GM12872 (cell line): ENCODE data around the gene JOSD1.

Experiments
- TF ChIP-seq, protein P1 (sequence below): IDR thresholded peaks from 3 replicates; pipeline ENCODE4 v1.5.1; 2011; ENCODE audit warnings: low read depth, mild to moderate bottlenecking, low read length, moderate library complexity; ENCODE audit not compliant: insufficient read depth

Gene JOSD1

DNA sequence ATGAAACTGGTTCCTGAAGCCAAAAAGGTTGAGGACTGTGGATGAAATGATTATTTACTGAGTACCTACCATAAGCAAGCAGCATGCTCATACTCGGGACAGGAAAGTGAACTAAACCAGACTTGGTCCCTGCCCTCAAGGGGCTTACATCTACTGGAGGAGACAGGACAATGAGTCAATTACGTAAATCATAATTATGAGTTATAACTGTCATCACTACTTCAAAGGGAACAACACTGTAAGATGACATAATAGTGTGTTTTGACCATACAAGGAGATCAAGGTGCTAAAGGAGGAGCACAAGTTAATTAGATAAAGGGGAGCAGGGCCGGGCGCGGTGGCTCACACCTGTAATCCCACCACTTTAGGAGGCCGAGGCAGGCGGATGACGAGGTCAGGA lies 47.0 kb downstream of the JOSD1 start:
- TF ChIP-seq, protein P1, sequence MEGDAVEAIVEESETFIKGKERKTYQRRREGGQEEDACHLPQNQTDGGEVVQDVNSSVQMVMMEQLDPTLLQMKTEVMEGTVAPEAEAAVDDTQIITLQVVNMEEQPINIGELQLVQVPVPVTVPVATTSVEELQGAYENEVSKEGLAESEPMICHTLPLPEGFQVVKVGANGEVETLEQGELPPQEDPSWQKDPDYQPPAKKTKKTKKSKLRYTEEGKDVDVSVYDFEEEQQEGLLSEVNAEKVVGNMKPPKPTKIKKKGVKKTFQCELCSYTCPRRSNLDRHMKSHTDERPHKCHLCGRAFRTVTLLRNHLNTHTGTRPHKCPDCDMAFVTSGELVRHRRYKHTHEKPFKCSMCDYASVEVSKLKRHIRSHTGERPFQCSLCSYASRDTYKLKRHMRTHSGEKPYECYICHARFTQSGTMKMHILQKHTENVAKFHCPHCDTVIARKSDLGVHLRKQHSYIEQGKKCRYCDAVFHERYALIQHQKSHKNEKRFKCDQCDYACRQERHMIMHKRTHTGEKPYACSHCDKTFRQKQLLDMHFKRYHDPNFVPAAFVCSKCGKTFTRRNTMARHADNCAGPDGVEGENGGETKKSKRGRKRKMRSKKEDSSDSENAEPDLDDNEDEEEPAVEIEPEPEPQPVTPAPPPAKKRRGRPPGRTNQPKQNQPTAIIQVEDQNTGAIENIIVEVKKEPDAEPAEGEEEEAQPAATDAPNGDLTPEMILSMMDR: no peak

DNA sequence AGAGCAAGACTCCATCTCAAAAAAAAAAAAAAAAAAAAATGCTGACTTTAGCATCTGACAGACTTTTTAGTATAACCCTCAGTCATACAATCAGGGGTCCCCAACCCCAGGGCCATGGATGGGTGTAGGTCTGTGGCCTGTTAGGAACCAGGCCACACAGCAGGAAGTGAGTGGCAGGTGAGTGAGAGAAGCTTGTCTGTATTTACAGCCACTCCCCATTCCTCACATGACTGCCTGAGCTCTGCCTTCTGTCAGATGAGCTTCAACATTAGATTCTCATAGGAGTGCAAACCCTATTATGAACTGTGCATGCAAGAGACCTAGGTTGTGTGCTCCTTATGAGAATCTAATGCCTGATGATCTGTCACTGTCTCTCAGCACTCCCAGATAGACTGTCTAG lies 47.9 kb downstream of the JOSD1 start:
- TF ChIP-seq, protein P1: no peak

DNA sequence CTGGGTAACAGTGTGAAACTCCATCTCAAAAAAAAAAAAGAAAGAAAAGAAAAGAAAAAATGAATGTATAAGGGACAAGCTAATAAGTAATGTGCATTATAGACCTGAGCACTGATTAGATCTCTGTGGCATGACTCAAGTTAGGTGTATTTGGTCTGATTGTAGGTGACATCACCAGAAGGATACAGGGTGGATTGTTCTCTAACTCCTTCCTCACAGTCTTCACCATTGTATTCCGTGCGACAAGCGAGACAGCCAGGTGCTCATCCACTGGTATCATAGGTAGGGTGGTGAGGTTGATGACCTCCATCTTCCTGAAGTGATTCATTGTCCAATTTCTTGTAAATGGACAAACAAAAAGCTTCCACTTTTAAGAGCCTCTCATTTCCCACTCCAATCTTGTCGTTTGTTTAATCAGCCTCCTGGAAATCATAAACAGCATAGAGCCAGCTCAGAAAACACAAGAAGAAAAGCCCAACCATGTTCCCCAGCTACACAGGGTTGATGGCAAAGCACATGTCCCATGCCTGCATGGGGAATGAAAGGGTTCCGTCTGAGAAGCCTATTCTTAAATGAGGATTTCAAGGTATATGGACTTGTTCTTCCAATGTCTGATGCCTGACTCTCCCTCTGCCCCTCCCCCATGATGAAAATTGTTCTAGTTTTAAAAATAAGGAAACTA lies 50.8 kb downstream of the JOSD1 start:
- TF ChIP-seq, protein P1: no peak

DNA sequence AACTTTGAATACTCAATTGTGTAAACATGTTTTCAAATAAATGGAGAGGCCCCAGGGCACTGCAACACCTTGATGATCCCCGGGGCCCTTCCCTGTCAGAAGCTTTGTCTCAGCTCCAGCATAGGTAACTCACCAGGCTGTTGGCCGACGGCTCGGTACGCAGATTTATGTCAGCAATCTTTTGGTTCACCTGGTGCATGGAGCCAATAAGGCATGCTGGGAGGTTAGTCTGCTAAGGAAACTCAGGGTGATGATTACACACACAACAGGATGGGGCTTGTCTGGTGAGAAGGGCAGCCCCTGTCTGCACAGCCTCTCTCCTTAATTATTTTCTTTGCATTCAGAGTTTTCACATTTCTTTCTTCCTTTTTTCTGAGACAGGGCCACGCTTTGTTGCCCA lies 55.3 kb downstream of the JOSD1 start:
- TF ChIP-seq, protein P1: no peak

DNA sequence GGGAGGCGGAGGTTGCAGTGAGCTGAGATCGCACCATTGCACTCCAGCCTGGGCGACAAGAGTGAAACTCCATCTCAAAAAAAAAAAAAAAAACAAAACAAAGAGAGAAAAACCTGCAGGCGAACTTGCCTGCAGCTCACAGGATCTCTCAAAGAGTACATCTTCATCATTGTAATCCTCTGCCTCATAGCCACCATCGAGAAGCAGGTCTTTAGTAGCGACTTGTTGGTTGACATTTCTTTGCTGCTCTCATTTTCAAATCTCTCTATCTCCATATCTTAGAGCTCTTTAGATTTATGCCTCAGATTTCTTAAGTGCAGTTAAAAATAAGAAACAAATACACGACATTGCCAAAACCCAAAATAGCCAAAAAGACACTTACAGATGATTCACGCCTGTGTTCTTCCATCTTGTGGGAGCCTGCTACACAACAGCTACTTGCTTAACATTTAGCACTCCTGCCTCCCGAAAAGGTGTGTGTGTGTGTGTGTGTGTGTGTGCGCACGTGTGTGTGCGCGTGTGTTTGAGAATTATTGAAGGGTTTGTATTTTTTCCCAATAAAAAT lies 59.2 kb downstream of the JOSD1 start:
- TF ChIP-seq, protein P1: no peak

DNA sequence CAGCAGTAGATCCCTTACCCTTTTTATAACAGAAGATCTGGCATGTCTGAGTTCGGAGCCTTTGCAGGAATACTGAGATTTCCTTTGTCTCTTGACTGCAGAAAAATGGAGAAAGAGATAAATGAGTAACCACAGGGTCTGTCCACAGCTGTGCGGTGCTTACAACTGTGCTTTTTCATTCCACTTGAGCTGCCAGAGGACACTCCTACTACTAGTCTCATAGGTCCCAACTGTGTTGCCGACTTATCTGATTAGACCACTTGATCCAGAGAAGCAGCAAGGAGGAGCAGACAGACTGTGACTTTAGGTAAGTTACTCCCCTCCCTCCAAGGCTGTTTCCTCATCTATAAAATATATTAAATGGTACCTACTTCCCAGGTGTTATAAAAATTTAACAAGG lies 62.0 kb downstream of the JOSD1 start:
- TF ChIP-seq, protein P1: no peak

DNA sequence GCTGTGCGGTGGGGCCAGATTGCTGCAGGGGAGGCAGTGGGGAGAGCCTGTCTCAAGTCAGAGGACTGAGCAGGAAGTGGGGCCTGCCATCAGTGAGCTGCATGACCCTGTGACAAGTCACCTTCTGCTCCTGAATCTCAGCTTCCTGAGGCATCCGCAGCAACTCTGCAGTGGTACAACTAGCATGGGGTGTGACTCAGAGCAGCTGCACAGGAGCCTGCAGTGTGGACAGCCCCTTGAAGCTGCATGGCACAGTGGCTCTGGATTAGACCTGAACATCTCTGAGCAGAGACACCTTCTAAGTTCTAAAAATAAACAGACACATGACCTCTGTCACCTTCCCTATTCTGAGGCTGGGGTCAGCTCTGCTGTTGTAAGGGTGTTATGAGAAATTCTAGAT lies 62.5 kb downstream of the JOSD1 start:
- TF ChIP-seq, protein P1: no peak
